Stimulated activated memory B cell treated with anti-CD40 and anti-IgM and Interleukin-4, amounts not matched to agents 10 μg/mL and 1 μg/mL and 100 μg/mL, for 72 hours (primary cell): ENCODE results near the gene PRKCI.
"Not testable (repeated sequence)": the region's sequence is repeated elsewhere in the genome, so short reads cannot be mapped to it uniquely, and the experiment has no call there.

Experiments
- ATAC-seq: fragments of 150-1000 bp; cut with Tn5 transposase; 2 replicates; pipeline ENCODE4 v1.10.0; 2021
- H3K27ac Mint-ChIP-seq: one replicate; pipeline ENCODE4 v1.8.0; 2022; ENCODE audit warnings: mild to moderate bottlenecking, mixed read lengths
- H3K27me3 Mint-ChIP-seq: one replicate; pipeline ENCODE4 v1.8.0; 2022; ENCODE audit warnings: mixed read lengths
- H3K36me3 Mint-ChIP-seq: one replicate; pipeline ENCODE4 v1.8.0; 2022; ENCODE audit warnings: mixed read lengths
- H3K4me1 Mint-ChIP-seq: one replicate; pipeline ENCODE4 v1.8.0; 2022; ENCODE audit warnings: mixed read lengths
- H3K4me3 Mint-ChIP-seq: one replicate; pipeline ENCODE4 v1.8.0; 2022; ENCODE audit warnings: mild to moderate bottlenecking, moderate library complexity, mixed read lengths
- H3K9me3 Mint-ChIP-seq: one replicate; pipeline ENCODE4 v1.8.0; 2022; ENCODE audit warnings: mixed read lengths

The PRKCI gene

GRCh38 chr3:170256597-170256996 is 34.4 kb downstream of the PRKCI start:
- H3K27me3 Mint-ChIP-seq = no peaks in the 10 kb centered on the region
- no peak for ATAC-seq
- peaks cover 40% of the 10 kb centered on the region for H3K36me3 Mint-ChIP-seq
- peaks cover 27% of the 10 kb centered on the region for H3K4me1 Mint-ChIP-seq
- H3K4me3 Mint-ChIP-seq = no peak overlapping the region
- H3K9me3 Mint-ChIP-seq = peaks cover 9% of the 10 kb centered on the region
- peak overlapping the region; percentile 80 for H3K27ac Mint-ChIP-seq

- Mint-ChIP-seq H3K27me3 (no peaks in the 10 kb centered on the region), H3K27ac (peak overlapping the region; percentile 80), H3K4me3 (no peak overlapping the region), H3K9me3 (peaks cover 9% of the 10 kb centered on the region), H3K4me1 (peaks cover 27% of the 10 kb centered on the region), H3K36me3 (peaks cover 40% of the 10 kb centered on the region)
- ATAC-seq = peak; percentile 76
These were observed 34.9 kb downstream of the PRKCI start for GRCh38 chr3:170257145-170257544.

- peaks cover 34% of the 10 kb centered on the region for H3K36me3 Mint-ChIP-seq
- peak; percentile 41 for ATAC-seq
- H3K27ac Mint-ChIP-seq = peak overlapping the region; percentile 80
- H3K4me1 Mint-ChIP-seq = peaks cover 27% of the 10 kb centered on the region
- no peaks in the 10 kb centered on the region for H3K27me3 Mint-ChIP-seq
- H3K4me3 Mint-ChIP-seq = no peak overlapping the region
- H3K9me3 Mint-ChIP-seq = peaks cover 5% of the 10 kb centered on the region
These were observed 35.9 kb downstream of the PRKCI start for GRCh38 chr3:170258105-170258487.

GRCh38 chr3:170259907-170260306 is 37.7 kb downstream of the PRKCI start:
- Mint-ChIP-seq H3K27me3 (no peaks in the 10 kb centered on the region), H3K36me3 (peaks cover 40% of the 10 kb centered on the region), H3K27ac (no peak overlapping the region), H3K9me3 (peaks cover 5% of the 10 kb centered on the region), H3K4me1 (peaks cover 27% of the 10 kb centered on the region), H3K4me3 (no peak overlapping the region)
- no peak for ATAC-seq

GRCh38 chr3:170267793-170268192 is 45.6 kb downstream of the PRKCI start:
- no peak for ATAC-seq
- no peaks in the 10 kb centered on the region for H3K9me3 Mint-ChIP-seq
- H3K27me3 Mint-ChIP-seq = no peaks in the 10 kb centered on the region
- no peaks in the 10 kb centered on the region for H3K4me1 Mint-ChIP-seq
- no peak overlapping the region for H3K4me3 Mint-ChIP-seq
- H3K36me3 Mint-ChIP-seq = peaks cover 32% of the 10 kb centered on the region
- H3K27ac Mint-ChIP-seq = no peak overlapping the region

- not testable (repeated sequence) for ATAC-seq, H3K9me3 Mint-ChIP-seq, H3K27ac Mint-ChIP-seq, H3K4me1 Mint-ChIP-seq, H3K27me3 Mint-ChIP-seq, H3K4me3 Mint-ChIP-seq
- H3K36me3 Mint-ChIP-seq = peaks cover 32% of the 10 kb centered on the region
These were observed 47.5 kb downstream of the PRKCI start for GRCh38 chr3:170269673-170270254.

- H3K27ac Mint-ChIP-seq = no peak overlapping the region
- H3K27me3 Mint-ChIP-seq = no peaks in the 10 kb centered on the region
- H3K4me3 Mint-ChIP-seq = no peak overlapping the region
- H3K4me1 Mint-ChIP-seq = peaks cover 8% of the 10 kb centered on the region
- ATAC-seq = no peak
- H3K9me3 Mint-ChIP-seq = no peaks in the 10 kb centered on the region
- peaks cover 34% of the 10 kb centered on the region for H3K36me3 Mint-ChIP-seq
These were observed 48.2 kb downstream of the PRKCI start for GRCh38 chr3:170270282-170270881.

GRCh38 chr3:170274641-170275040 is 52.4 kb downstream of the PRKCI start:
- peaks cover 70% of the 10 kb centered on the region for H3K36me3 Mint-ChIP-seq
- no peak for ATAC-seq
- peaks cover 29% of the 10 kb centered on the region for H3K4me1 Mint-ChIP-seq
- H3K27ac Mint-ChIP-seq = no peak overlapping the region
- no peaks in the 10 kb centered on the region for H3K9me3 Mint-ChIP-seq
- no peak overlapping the region for H3K4me3 Mint-ChIP-seq
- H3K27me3 Mint-ChIP-seq = no peaks in the 10 kb centered on the region

- Mint-ChIP-seq H3K36me3 (peaks cover 71% of the 10 kb centered on the region), H3K9me3 (no peaks in the 10 kb centered on the region), H3K27ac (no peak overlapping the region), H3K27me3 (no peaks in the 10 kb centered on the region), H3K4me1 (peaks cover 29% of the 10 kb centered on the region), H3K4me3 (no peak overlapping the region)
- no peak for ATAC-seq
These were observed 53.6 kb downstream of the PRKCI start for GRCh38 chr3:170275832-170276231.

- H3K4me3 Mint-ChIP-seq = not testable (repeated sequence)
- peaks cover 65% of the 10 kb centered on the region for H3K36me3 Mint-ChIP-seq
These were observed 55.1 kb downstream of the PRKCI start for GRCh38 chr3:170277311-170277710.

GRCh38 chr3:170277833-170278580 is 55.8 kb downstream of the PRKCI start:
- peaks cover 65% of the 10 kb centered on the region for H3K36me3 Mint-ChIP-seq
- H3K27me3 Mint-ChIP-seq = no peaks in the 10 kb centered on the region
- H3K27ac Mint-ChIP-seq = no peak overlapping the region
- no peaks in the 10 kb centered on the region for H3K9me3 Mint-ChIP-seq
- no peak for ATAC-seq
- H3K4me3 Mint-ChIP-seq = no peak overlapping the region
- peaks cover 29% of the 10 kb centered on the region for H3K4me1 Mint-ChIP-seq

More at GRCh38 chr3:170277311-170277710, 55.1 kb downstream of the PRKCI start:
- ATAC-seq, H3K27ac Mint-ChIP-seq, H3K9me3 Mint-ChIP-seq, H3K27me3 Mint-ChIP-seq: not testable (repeated sequence)
- H3K4me1 Mint-ChIP-seq = peaks cover 29% of the 10 kb centered on the region

GRCh38 chr3:170278627-170279026 is 56.4 kb downstream of the PRKCI start:
- Mint-ChIP-seq H3K36me3 (peaks cover 65% of the 10 kb centered on the region), H3K4me3 (no peak overlapping the region), H3K9me3 (no peaks in the 10 kb centered on the region), H3K27me3 (no peaks in the 10 kb centered on the region), H3K27ac (no peak overlapping the region), H3K4me1 (peaks cover 29% of the 10 kb centered on the region)
- no peak for ATAC-seq

GRCh38 chr3:170290194-170290593 is 68.0 kb downstream of the PRKCI start:
- H3K4me1 Mint-ChIP-seq = no peaks in the 10 kb centered on the region
- H3K27me3 Mint-ChIP-seq = no peaks in the 10 kb centered on the region
- ATAC-seq = no peak
- peaks cover 18% of the 10 kb centered on the region for H3K36me3 Mint-ChIP-seq
- no peaks in the 10 kb centered on the region for H3K9me3 Mint-ChIP-seq
- H3K27ac Mint-ChIP-seq = no peak overlapping the region
- no peak overlapping the region for H3K4me3 Mint-ChIP-seq

- no peaks in the 10 kb centered on the region for H3K9me3 Mint-ChIP-seq
- no peaks in the 10 kb centered on the region for H3K4me1 Mint-ChIP-seq
- peaks cover 6% of the 10 kb centered on the region for H3K36me3 Mint-ChIP-seq
- no peak overlapping the region for H3K27ac Mint-ChIP-seq
- no peak overlapping the region for H3K4me3 Mint-ChIP-seq
- no peaks in the 10 kb centered on the region for H3K27me3 Mint-ChIP-seq
- no peak for ATAC-seq
These were observed 73.4 kb downstream of the PRKCI start for GRCh38 chr3:170295586-170295985.

- Mint-ChIP-seq H3K36me3 (peaks cover 6% of the 10 kb centered on the region), H3K27ac (no peak overlapping the region), H3K27me3 (no peaks in the 10 kb centered on the region), H3K4me3 (no peak overlapping the region), H3K9me3 (no peaks in the 10 kb centered on the region), H3K4me1 (no peaks in the 10 kb centered on the region)
- peak; percentile 56 for ATAC-seq
These were observed 74.5 kb downstream of the PRKCI start for GRCh38 chr3:170296703-170297102.

- Mint-ChIP-seq H3K36me3 (no peaks in the 10 kb centered on the region), H3K27me3 (no peaks in the 10 kb centered on the region), H3K4me3 (no peak overlapping the region), H3K4me1 (no peaks in the 10 kb centered on the region), H3K27ac (no peak overlapping the region), H3K9me3 (no peaks in the 10 kb centered on the region)
- ATAC-seq = no peak
These were observed 79.2 kb downstream of the PRKCI start for GRCh38 chr3:170301405-170301804.
